ENCODE measurements around the gene ZNF148. TPM values are rescaled to one million over a fixed set of nuclear protein-coding genes. Genes with fewer than 3 reads are reported as not detected.
A peak's percentile ranks its signal among the peaks of the same experiment; 100 is the strongest.

Gene ZNF148
- total and polyA plus RNA-seq, 8 donors, result 2.1 to 31.2 (median 17.1) TPM

DNA sequence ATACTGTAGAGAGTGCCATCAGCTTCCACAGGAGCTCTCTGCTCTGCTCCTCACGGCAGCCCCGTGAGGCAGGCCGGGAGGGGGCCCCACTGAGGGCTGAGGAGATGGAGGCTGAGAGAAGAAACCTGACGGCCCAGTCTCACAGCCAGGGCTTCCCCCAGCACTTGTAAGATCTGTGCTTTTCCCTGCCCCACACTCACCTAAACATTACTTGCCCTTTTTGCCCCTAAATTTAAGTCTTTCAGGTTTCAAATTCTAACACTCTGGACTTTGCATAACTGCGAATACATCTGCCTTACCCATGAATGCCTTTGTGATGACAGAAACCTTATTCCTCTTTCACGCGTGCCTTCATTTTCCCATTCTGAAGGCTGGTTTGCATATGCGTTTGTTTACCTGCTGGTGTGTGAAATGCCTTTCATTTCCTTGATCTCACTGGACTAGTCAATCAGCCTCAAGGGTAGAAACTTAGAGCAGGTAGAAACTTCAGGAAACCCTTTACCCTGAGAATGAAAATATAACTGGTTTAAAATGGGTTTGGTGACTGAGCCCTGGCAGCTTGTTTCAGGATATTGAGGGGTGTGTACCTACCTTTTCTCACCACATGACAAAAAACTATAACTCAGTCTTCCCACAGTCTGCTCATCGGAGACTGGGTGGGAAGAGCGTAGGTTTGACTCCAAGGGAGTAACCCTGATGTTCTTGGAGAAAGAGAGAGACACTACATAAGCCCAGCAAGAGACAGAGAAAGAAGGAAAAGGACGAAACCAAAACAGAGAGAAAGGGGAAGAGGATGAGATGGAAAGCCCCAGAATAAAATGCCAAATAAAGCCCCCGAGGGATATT lies 182.7 kb downstream of the ZNF148 start:
- DNase-seq (no peak), FAIRE-seq (no peak), ATAC-seq (peak in 1 of 4 donors; percentile 25)
- no peaks in the 10 kb centered on the region for H3K9me3 ChIP-seq
- H3K4me3 ChIP-seq, result no peak overlapping the region
- H3K27me3 ChIP-seq, result no peaks in the 10 kb centered on the region
- H3K27ac ChIP-seq, result no peak overlapping the region
- intact Hi-C loops (cut with DNase I), result no loop called here
- 85 to 87% methylated on average over 12 of the region's 12 CpGs for WGBS, 2 donors
- H3K4me1 ChIP-seq, result no peaks in the 10 kb centered on the region
- peaks cover 0 to 31% (median 6%) of the 10 kb centered on the region in 3 donors for H3K36me3 ChIP-seq
- TF ChIP-seq, protein P1, sequence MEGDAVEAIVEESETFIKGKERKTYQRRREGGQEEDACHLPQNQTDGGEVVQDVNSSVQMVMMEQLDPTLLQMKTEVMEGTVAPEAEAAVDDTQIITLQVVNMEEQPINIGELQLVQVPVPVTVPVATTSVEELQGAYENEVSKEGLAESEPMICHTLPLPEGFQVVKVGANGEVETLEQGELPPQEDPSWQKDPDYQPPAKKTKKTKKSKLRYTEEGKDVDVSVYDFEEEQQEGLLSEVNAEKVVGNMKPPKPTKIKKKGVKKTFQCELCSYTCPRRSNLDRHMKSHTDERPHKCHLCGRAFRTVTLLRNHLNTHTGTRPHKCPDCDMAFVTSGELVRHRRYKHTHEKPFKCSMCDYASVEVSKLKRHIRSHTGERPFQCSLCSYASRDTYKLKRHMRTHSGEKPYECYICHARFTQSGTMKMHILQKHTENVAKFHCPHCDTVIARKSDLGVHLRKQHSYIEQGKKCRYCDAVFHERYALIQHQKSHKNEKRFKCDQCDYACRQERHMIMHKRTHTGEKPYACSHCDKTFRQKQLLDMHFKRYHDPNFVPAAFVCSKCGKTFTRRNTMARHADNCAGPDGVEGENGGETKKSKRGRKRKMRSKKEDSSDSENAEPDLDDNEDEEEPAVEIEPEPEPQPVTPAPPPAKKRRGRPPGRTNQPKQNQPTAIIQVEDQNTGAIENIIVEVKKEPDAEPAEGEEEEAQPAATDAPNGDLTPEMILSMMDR (IDR thresholded peaks at IDR 0.05), result no peak

DNA sequence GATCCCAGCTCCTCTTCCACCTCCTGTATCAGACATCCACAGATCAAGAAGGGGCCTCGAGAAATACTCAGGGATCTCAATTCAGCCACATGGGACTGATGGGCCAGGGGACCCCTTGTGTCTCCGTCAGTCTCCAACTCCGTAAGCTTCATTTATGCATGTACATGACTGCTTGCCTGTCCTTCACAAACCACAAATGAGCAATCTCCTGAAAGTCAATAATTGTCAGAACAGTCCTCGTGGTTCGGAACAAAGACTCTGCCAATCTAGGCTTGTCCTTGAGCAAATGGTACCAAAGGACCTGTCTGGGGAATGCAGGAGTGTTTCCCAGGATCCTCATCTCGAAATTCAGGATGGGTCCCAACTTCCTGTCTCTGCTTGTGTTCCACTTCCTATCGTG lies 183.4 kb downstream of the ZNF148 start:
- no peak for ATAC-seq
- H3K9me3 ChIP-seq, result no peaks in the 10 kb centered on the region
- no peak overlapping the region for H3K4me3 ChIP-seq
- peaks cover 0 to 31% (median 6%) of the 10 kb centered on the region in 3 donors for H3K36me3 ChIP-seq
- no peaks in the 10 kb centered on the region for H3K4me1 ChIP-seq
- 73 to 76% methylated on average over 7 of the region's 7 CpGs for WGBS, 2 donors
- no peak for DNase-seq
- TF ChIP-seq, protein P1 (IDR thresholded peaks at IDR 0.05), result no peak
- intact Hi-C loops (cut with DNase I), result no loop called here
- no peak overlapping the region for H3K27ac ChIP-seq
- no peak for FAIRE-seq
- H3K27me3 ChIP-seq, result no peaks in the 10 kb centered on the region

GRCh38 chr3:125191256-125191655 lies 183.9 kb downstream of the ZNF148 start:
- no peaks in the 10 kb centered on the region for H3K4me1 ChIP-seq
- no peak for ATAC-seq
- TF ChIP-seq, protein P1 (IDR thresholded peaks at IDR 0.05), result no peak
- no peak for FAIRE-seq
- no peak for DNase-seq
- no peaks in the 10 kb centered on the region for H3K9me3 ChIP-seq
- 81 to 87% methylated on average over 4 of the region's 4 CpGs for WGBS, 2 donors
- no peaks in the 10 kb centered on the region for H3K27me3 ChIP-seq
- H3K4me3 ChIP-seq, result no peak overlapping the region
- no peak overlapping the region for H3K27ac ChIP-seq
- intact Hi-C loops (cut with DNase I), result no loop called here
- peaks cover 0 to 31% (median 6%) of the 10 kb centered on the region in 3 donors for H3K36me3 ChIP-seq

- no peak for FAIRE-seq
- H3K4me1 ChIP-seq, result no peaks in the 10 kb centered on the region
- 64 to 98% methylated on average over 3 of the region's 3 CpGs for WGBS, 2 donors
These were observed 184.3 kb downstream of the ZNF148 start for GRCh38 chr3:125190786-125191185.

More at GRCh38 chr3:125190786-125191185, 184.3 kb downstream of the ZNF148 start:
- peaks cover 0 to 31% (median 6%) of the 10 kb centered on the region in 3 donors for H3K36me3 ChIP-seq
- H3K27me3 ChIP-seq, result no peaks in the 10 kb centered on the region
- intact Hi-C loops (cut with DNase I), result no loop called here
- ATAC-seq (no peak), DNase-seq (no peak)
- no peak overlapping the region for H3K4me3 ChIP-seq
- H3K27ac ChIP-seq, result no peak overlapping the region
- H3K9me3 ChIP-seq, result no peaks in the 10 kb centered on the region
- TF ChIP-seq, protein P1 (IDR thresholded peaks at IDR 0.05), result no peak

Measured in pancreas (tissue), 10 donors.